GM12878 (cell line): ENCODE measurements around the gene MORN2. TPM values are rescaled to one million over a fixed set of nuclear protein-coding genes. Genes with fewer than 3 reads are reported as not detected.

Experiments used
- CBX5 ChIP-seq: sonication (generic); IDR thresholded peaks from 2 replicates; pipeline ENCODE4 v1.6.1; 2016; ENCODE audit warnings: low read depth, moderate library complexity, mild to moderate bottlenecking, inconsistent platforms
- CHD1 ChIP-seq: IDR thresholded peaks from 2 replicates; pipeline ENCODE4 v1.6.1; 2012; ENCODE audit warnings: low read depth, low read length, improper control_type of control experiment
- DPF2 ChIP-seq: fragments of 450-650 bp; IDR thresholded peaks from 2 replicates; pipeline ENCODE4 v1.6.1; 2017; ENCODE audit warnings: mild to moderate bottlenecking
- E2F4 ChIP-seq: IDR thresholded peaks from 2 replicates; pipeline ENCODE4 v1.6.1; 2012; ENCODE audit warnings: low read depth, low read length, improper control_type of control experiment
- E2F8 ChIP-seq: fragments of 450-650 bp; IDR thresholded peaks from 2 replicates; pipeline ENCODE4 v1.6.1; 2018; ENCODE audit warnings: mild to moderate bottlenecking, low read depth, moderate library complexity; ENCODE audit not compliant: partially characterized antibody
- E4F1 ChIP-seq: fragments of 450-650 bp; IDR thresholded peaks from 2 replicates; pipeline ENCODE4 v1.6.1; 2018; ENCODE audit warnings: borderline replicate concordance, mild to moderate bottlenecking; ENCODE audit not compliant: partially characterized antibody
- EED ChIP-seq: sonication (generic); IDR thresholded peaks from 2 replicates; pipeline ENCODE4 v1.6.1; 2016; ENCODE audit warnings: antibody characterized with exemption, low read depth
- HDAC2 ChIP-seq: fragments of 200-600 bp; sonication (generic); IDR thresholded peaks from 2 replicates; pipeline ENCODE4 v1.6.1; 2017
- IRF4 ChIP-seq: IDR thresholded peaks from 2 replicates; pipeline ENCODE4 v1.6.1; 2011; ENCODE audit warnings: low read depth, low read length
- KLF5 ChIP-seq: fragments of 450-650 bp; IDR thresholded peaks from 2 replicates; pipeline ENCODE4 v1.6.1; 2014; ENCODE audit warnings: mild to moderate bottlenecking; ENCODE audit not compliant: partially characterized antibody
- MXI1 ChIP-seq: fragments of 150-350 bp; IDR thresholded peaks from 2 replicates; pipeline ENCODE4 v1.6.1; 2011; ENCODE audit warnings: low read depth, mild to moderate bottlenecking, inconsistent platforms, low read length, improper control_type of control experiment
- NR2C2 ChIP-seq: IDR thresholded peaks from 2 replicates; pipeline ENCODE4 v1.6.1; 2011; ENCODE audit warnings: borderline replicate concordance, low read depth; ENCODE audit not compliant: control insufficient read depth, insufficient read length
- RFX5 ChIP-seq: IDR thresholded peaks from 2 replicates; pipeline ENCODE4 v1.6.1; 2011; ENCODE audit warnings: low read depth, low read length, improper control_type of control experiment
- SREBF2 ChIP-seq: IDR thresholded peaks from 2 replicates; pipeline ENCODE4 v1.6.1; 2012; ENCODE audit warnings: mild to moderate bottlenecking, low read length
- SUZ12 ChIP-seq: fragments of 200-600 bp; sonication (generic); IDR thresholded peaks from one replicate; pipeline ENCODE4 v1.6.1; 2018; ENCODE audit warnings: antibody characterized with exemption, mild to moderate bottlenecking; ENCODE audit not compliant: unreplicated experiment
- TAF1 ChIP-seq: IDR thresholded peaks from 2 replicates; pipeline ENCODE4 v1.6.1; 2011; ENCODE audit warnings: mild to moderate bottlenecking, low read depth, low read length, borderline replicate concordance
- ZBTB33 ChIP-seq: fragments of 450-650 bp; IDR thresholded peaks from 2 replicates; pipeline ENCODE4 v1.6.1; 2017; ENCODE audit warnings: mild to moderate bottlenecking
- ZNF384 ChIP-seq: IDR thresholded peaks from 2 replicates; pipeline ENCODE4 v1.6.1; 2012; ENCODE audit warnings: low read depth, mild to moderate bottlenecking, low read length, improper control_type of control experiment, borderline replicate concordance
- ZNF687 ChIP-seq: fragments of 450-650 bp; IDR thresholded peaks from 2 replicates; pipeline ENCODE4 v1.6.1; 2017; ENCODE audit warnings: mild to moderate bottlenecking, moderate library complexity
- polyA plus RNA-seq, 11 experiments: library from polyadenylated mRNA; depleted of rRNA in 4 of 11; unstranded in 6 of 11; stranded (reverse) in 5 of 11; fragments of >200 nt; fragmentation: Nextera tagmentation in 4 of 11; fragmentation: Illumina TruSeq in 1 of 11; extraction: Ambion mirVana in 4 of 11; extraction: Trizol in 1 of 11; gene quantifications; 1 replicate in 1 of 11; 2 replicates in 10 of 11; pipeline versions ENCODE4 v1.2.1 to v1.2.3, GENCODE V29; 2011 to 2016; ENCODE audit warnings: inconsistent platforms in 2 of 11, missing spikeins in 2 of 11, low read depth in 1 of 11
- total RNA-seq, 4 experiments: library from RNA; depleted of rRNA in 3 of 4; stranded (reverse); fragments of >200 nt in 3 of 4; fragmentation: Illumina TruSeq in 1 of 4; extraction: Trizol in 1 of 4; gene quantifications; 2 replicates each; pipeline versions ENCODE4 v1.2.1 to v1.2.3, GENCODE V29; 2013 to 2021

Gene MORN2
- total and polyA plus RNA-seq, 10 of the 15 experiments (the other 5 are each of a cell fraction or from before 2014, with no cell fraction given), result 2.3 to 26.9 (median 8.0) TPM

GRCh38 chr2:38835990-38836389, 39.8 kb upstream of the MORN2 start (continued):
- TF ChIP-seq ZBTB33 (no peak), ZNF384 (no peak), E2F4 (no peak), E2F8 (no peak), NR2C2 (no peak), RFX5 (no peak), TAF1 (no peak), MXI1 (no peak), CBX5 (no peak), CHD1 (no peak), SUZ12 (no peak), KLF5 (no peak), EED (peak; percentile 60; the same call in 1 of the 2 replicates), E4F1 (no peak), ZNF687 (no peak), DPF2 (no peak), HDAC2 (no peak), IRF4 (no peak), SREBF2 (no peak)
